NT2/D1 (cell line): Measurements from ENCODE around the gene PITPNM3.
A peak's percentile ranks its signal among the peaks of the same experiment; 100 is the strongest.

Source experiments
- DNase-seq: peaks from one replicate; pipeline ENCODE4 v3.0.0-alpha.2; 2011; ENCODE audit warnings: low read depth, low spot score
- H3K27me3 ChIP-seq: 2 replicates; pipeline ENCODE4 v1.6.0; 2011; ENCODE audit warnings: mild to moderate bottlenecking; ENCODE audit not compliant: insufficient read length, insufficient read depth
- H3K36me3 ChIP-seq: 2 replicates; pipeline ENCODE4 v1.6.1; 2011; ENCODE audit warnings: mild to moderate bottlenecking, low read length, mixed read lengths; ENCODE audit not compliant: insufficient read depth, insufficient read length
- H3K4me1 ChIP-seq: 2 replicates; pipeline ENCODE4 v1.5.1; 2011; ENCODE audit not compliant: insufficient read depth, insufficient read length
- H3K4me3 ChIP-seq: 2 replicates; pipeline ENCODE4 v1.5.1; 2011; ENCODE audit warnings: low read depth; ENCODE audit not compliant: insufficient read length
- H3K9ac ChIP-seq: 2 replicates; pipeline ENCODE4 v1.6.0; 2011; ENCODE audit warnings: low read depth; ENCODE audit not compliant: insufficient read length
- H3K9me3 ChIP-seq: 2 replicates; pipeline ENCODE4 v1.5.1; 2011; ENCODE audit warnings: mild to moderate bottlenecking, low read length; ENCODE audit not compliant: insufficient read depth
- SUZ12 ChIP-seq: IDR thresholded peaks from 2 replicates; pipeline ENCODE4 v1.6.1; 2011; ENCODE audit not compliant: insufficient read length, insufficient read depth; ENCODE audit errors: extremely low read depth
- YY1 ChIP-seq: IDR thresholded peaks from 2 replicates; pipeline ENCODE4 v1.6.1; 2011; ENCODE audit not compliant: insufficient read length, insufficient read depth
- ZNF274 ChIP-seq: IDR thresholded peaks from 2 replicates; pipeline ENCODE4 v1.6.1; 2011; ENCODE audit warnings: mild to moderate bottlenecking, low read depth, low read length

Gene PITPNM3

GRCh38 chr17:6423931-6424330 lies 132.4 kb downstream of the PITPNM3 start:
- TF ChIP-seq YY1 = no peak
- Histone ChIP-seq H3K9me3 (no peaks in the 10 kb centered on the region), H3K4me3 (no peak overlapping the region), H3K27me3 (no peaks in the 10 kb centered on the region), H3K4me1 (peaks cover 4% of the 10 kb centered on the region), H3K36me3 (no peaks in the 10 kb centered on the region), H3K9ac (no peak overlapping the region)
- DNase-seq = no peak

GRCh38 chr17:6422654-6423241 lies 133.6 kb downstream of the PITPNM3 start:
- Histone ChIP-seq H3K9ac (peak overlapping the region; percentile 50), H3K36me3 (no peaks in the 10 kb centered on the region), H3K4me1 (peaks cover 4% of the 10 kb centered on the region), H3K4me3 (no peak overlapping the region), H3K27me3 (no peaks in the 10 kb centered on the region), H3K9me3 (no peaks in the 10 kb centered on the region)
- TF ChIP-seq ZNF274 = no peak
- TF ChIP-seq YY1 = no peak
- no peak for TF ChIP-seq SUZ12
- DNase-seq = no peak

- DNase-seq = peak; percentile 73
- no peaks in the 10 kb centered on the region for H3K9me3 ChIP-seq
- no peak overlapping the region for H3K4me3 ChIP-seq
- H3K4me1 ChIP-seq = peaks cover 4% of the 10 kb centered on the region
- no peaks in the 10 kb centered on the region for H3K27me3 ChIP-seq
- peak overlapping the region; percentile 50 for H3K9ac ChIP-seq
- H3K36me3 ChIP-seq = no peaks in the 10 kb centered on the region
- TF ChIP-seq ZNF274 (no peak), YY1 (no peak), SUZ12 (no peak)
Observed at GRCh38 chr17:6421700-6422604, 134.4 kb downstream of the PITPNM3 start.

GRCh38 chr17:6420173-6420641 lies 136.1 kb downstream of the PITPNM3 start:
- TF ChIP-seq SUZ12 (no peak), YY1 (no peak), ZNF274 (no peak)
- Histone ChIP-seq H3K4me3 (no peak overlapping the region), H3K27me3 (no peaks in the 10 kb centered on the region), H3K9me3 (no peaks in the 10 kb centered on the region), H3K9ac (no peak overlapping the region), H3K36me3 (no peaks in the 10 kb centered on the region), H3K4me1 (peaks cover 4% of the 10 kb centered on the region)
- no peak for DNase-seq

GRCh38 chr17:6415616-6416015 lies 140.7 kb downstream of the PITPNM3 start:
- no peak for TF ChIP-seq YY1
- TF ChIP-seq SUZ12 = no peak
- no peak for TF ChIP-seq ZNF274
- no peaks in the 10 kb centered on the region for H3K9me3 ChIP-seq
- H3K27me3 ChIP-seq = no peaks in the 10 kb centered on the region
- H3K36me3 ChIP-seq = no peaks in the 10 kb centered on the region
- H3K4me3 ChIP-seq = no peak overlapping the region
- H3K4me1 ChIP-seq = no peaks in the 10 kb centered on the region
- no peak for DNase-seq
- no peak overlapping the region for H3K9ac ChIP-seq

GRCh38 chr17:6413065-6413464 lies 143.3 kb downstream of the PITPNM3 start:
- peak; percentile 18 for DNase-seq
- Histone ChIP-seq H3K27me3 (no peaks in the 10 kb centered on the region), H3K4me3 (no peak overlapping the region)

GRCh38 chr17:6408735-6409134 lies 147.6 kb downstream of the PITPNM3 start:
- H3K4me3 ChIP-seq = no peak overlapping the region
- H3K27me3 ChIP-seq = no peaks in the 10 kb centered on the region
- no peaks in the 10 kb centered on the region for H3K36me3 ChIP-seq
- DNase-seq = no peak
- TF ChIP-seq SUZ12 (no peak), YY1 (no peak), ZNF274 (no peak)
- no peak overlapping the region for H3K9ac ChIP-seq
- H3K9me3 ChIP-seq = no peaks in the 10 kb centered on the region
- no peaks in the 10 kb centered on the region for H3K4me1 ChIP-seq

More at GRCh38 chr17:6413065-6413464, 143.3 kb downstream of the PITPNM3 start:
- Histone ChIP-seq H3K9me3 (no peaks in the 10 kb centered on the region), H3K4me1 (no peaks in the 10 kb centered on the region), H3K36me3 (no peaks in the 10 kb centered on the region), H3K9ac (no peak overlapping the region)
- TF ChIP-seq YY1 = no peak
- TF ChIP-seq SUZ12 = no peak
- TF ChIP-seq ZNF274 = no peak
